Stimulated activated CD4-positive, alpha-beta T cell treated with anti-CD3 and anti-CD28 coated beads, Interleukin-15, amount 100 ng/mL, for 1 hour (primary cell): ENCODE measurements around the gene POLR3B.
"Not testable (repeated sequence)": the region's sequence is repeated elsewhere in the genome, so short reads cannot be mapped to it uniquely, and the experiment has no call there.

ENCODE experiments used
- DNase-seq, 2 donors: peaks; one replicate each; pipeline ENCODE4 v3.0.0-alpha.2; 2020; ENCODE audit warnings: low read depth in 1 of 2, low spot score in 1 of 2

The POLR3B gene

DNA sequence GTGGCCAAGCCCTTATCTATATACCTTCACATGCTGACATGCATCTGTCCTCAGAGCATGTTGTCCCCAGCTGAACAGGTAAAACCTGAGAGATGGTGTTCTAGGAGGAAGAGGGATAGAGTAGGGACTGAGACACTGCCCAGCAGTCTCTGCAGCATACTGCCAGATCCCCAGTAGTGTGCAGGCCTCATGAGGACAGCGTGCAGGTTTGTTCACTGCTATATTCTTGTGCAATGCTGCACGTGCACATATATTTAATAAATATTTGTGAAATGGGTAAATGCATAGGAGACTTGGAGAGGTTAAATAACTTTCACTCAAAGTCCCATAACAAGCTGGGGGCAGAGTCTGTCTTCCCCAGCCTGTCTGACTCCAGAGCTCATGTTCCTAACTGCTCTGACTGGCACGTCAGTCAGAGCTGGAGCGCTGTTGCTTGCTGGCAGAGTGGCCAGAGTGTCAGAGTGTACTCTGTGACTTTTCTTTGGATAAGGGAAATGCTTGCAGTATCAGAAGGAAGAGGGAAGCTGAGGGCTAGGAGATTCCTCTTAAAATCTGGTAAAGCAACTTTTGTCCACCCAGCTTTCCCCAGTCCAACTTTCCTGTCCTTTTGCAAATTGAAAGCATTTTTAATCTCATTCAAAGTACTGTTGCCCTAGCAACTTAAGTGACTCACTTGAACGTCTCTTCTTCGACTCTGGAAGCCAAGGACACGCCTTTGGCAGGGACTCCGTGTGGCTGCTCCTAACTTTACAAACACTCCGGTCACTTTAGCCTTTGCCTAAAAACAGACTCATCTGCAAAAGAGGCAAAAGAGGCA, 14.9 kb upstream of the POLR3B start:
- DNase-seq, result no peak

DNA sequence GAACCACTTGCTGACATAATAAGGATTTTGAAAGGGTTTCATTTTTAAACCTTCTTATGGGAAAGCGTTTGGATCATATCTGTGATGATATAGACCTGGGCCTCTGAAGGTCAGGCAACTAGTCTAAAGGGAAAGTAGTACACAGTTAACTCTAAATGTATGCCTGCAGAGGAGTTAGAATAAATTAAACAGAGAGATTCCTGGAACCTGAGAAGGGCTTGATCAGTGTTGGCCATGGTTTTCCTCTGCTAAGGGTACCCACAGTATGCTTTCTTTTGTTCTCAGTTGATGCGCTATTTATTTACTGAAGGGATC, 14.4 kb upstream of the POLR3B start:
- no peak for DNase-seq

DNA sequence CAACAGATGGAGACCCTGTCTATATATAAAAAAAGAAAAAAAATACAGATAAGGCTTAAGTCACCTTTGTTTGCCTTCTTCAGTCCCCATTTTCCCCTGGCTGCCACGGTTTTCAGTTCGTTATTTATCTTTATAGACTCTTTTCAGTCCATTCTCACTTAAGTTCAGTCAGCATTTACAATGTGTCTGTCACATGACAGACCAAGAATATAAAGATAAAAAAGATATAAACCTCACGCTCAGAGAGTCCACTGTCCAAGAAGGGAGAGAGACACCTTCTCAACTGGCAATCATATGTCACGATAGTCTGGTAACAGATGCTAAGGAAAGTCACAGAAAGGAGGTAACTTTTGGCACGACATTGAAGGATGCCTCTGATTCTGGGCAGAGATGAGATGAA, 13.4 kb upstream of the POLR3B start:
- DNase-seq, result no peak

DNA sequence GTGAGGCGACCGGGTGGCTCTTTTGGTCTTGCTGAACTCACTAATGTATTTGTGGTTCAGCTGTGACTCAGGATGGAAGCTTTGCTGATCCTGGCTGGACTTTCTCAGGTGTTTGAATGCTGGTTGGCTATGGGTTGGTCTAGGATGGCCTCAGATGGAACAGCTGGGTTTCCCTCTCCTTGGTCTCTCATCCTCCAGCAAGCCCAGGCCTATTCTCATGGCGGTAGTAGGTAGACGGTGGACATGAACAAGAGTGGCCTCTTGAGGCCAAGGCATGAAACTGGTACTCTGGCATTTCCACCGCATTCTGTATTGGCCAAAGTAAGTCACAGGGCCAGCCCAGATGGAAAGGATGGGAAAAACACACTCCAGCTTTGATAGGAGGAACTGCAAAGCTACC, 11.8 kb upstream of the POLR3B start:
- DNase-seq, result no peak

DNA sequence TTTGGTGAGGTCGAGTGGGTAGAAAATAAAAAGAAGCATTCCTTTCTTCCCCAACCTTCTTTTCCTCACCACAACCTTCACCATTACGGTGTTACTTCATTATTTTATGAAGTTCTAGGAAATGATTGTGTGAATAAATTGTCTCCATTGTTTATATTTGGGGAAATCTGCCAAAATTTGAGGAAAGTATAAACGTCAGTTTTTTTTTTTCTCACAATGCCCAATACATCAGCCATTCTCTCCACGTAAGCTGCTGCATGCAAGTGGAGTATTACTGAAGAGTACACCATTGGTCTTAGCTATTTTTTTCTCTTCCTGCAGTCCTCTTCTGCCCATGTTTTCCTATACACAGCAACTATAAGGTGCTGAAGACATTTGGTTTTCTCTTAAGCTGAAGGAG, 9.1 kb upstream of the POLR3B start:
- no peak for DNase-seq

DNA sequence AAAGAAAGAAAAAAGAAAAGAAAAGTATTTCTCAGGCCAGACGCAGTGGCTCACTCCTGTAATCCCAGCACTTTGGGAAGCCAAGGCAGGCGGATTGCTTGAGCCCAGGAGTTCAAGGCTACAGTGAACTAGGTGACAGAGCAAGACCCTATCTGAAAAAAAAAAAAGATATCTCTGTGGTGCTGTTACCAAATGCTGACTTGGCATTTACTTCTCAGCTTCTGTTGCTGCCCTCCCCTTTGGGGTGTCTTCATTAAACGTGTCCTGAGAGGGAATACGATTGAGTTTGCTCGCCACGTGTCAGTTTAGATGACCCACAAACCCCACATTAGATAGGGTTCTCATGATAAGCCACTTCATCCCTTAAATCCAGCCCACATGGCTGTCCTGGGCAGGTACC, 4.4 kb upstream of the POLR3B start:
- no peak for DNase-seq

DNA sequence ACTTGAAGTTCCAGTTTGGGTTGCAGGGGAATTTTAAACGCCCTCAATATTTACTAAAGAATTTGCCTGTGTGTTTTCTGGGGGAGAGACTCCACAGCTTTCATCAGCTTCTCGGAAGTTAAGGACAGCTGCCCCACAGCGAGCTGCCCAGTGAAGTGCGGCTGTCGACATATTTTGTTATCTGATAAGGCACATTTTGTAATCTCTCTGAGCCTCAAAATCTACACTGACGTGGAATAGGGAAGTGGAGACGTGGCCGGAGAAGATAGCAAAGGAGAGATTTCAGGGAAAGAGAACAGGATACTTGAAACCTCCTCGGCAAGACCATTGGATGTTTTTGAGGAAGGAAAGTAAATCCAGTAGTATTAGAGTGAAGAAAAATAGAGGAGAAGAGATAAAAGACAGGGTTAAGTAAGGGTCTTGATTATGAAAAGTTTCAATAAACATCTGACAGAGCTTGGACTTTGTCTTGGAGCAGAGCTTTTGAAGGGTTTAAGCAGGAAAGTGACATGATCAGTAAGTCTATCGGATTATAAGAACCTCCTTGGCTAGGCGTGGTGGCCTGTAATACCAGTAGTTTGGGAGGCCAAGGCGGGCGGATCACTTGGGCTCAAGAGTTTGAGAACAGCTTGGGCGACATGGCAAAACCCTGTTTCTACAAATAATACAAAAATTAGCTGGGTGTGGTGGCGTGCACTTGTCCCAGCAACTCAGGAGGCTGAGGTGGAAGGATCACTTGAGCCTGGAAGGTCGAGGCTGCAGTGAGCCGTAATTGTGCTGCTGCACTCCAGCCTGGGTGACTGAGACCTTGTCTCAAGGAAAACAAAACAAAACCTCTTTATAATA, 1.1 kb downstream of the POLR3B start:
- no peak for DNase-seq

DNA sequence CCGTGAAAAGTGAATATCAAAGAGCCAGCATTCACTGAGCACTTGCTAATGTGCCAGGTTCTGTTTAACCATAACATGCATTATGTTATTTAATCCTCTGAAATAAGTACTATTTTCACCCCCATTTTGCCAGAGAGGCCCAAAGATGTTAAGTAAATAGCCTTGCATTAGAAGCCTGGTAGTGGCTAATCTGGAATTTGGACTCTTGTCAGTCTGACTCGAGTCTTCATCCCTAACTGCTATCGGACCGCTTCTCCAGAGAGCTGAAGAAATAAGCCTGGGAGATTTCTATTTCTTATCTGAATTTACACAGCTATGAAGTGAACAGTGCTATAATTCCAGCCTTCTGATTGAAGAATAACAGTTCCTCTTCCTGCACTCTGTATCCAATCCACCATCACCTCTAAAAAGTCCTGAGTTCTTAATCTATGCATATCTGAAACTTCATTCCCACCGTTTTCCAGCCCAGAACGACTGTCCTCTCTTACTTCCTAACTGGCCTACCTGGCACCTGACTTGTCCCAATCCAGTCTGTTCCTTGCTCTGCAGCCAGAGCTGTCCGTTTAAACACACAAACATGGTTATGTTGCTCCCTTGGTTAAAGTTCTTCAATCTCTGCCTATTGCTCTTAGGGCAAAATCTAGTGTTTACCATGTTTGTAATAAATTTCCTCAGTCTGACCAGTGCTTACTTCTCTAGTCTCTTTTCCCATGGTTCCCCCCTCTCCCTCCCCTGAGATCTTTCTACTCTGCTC, 2.3 kb downstream of the POLR3B start:
- no peak for DNase-seq

DNA sequence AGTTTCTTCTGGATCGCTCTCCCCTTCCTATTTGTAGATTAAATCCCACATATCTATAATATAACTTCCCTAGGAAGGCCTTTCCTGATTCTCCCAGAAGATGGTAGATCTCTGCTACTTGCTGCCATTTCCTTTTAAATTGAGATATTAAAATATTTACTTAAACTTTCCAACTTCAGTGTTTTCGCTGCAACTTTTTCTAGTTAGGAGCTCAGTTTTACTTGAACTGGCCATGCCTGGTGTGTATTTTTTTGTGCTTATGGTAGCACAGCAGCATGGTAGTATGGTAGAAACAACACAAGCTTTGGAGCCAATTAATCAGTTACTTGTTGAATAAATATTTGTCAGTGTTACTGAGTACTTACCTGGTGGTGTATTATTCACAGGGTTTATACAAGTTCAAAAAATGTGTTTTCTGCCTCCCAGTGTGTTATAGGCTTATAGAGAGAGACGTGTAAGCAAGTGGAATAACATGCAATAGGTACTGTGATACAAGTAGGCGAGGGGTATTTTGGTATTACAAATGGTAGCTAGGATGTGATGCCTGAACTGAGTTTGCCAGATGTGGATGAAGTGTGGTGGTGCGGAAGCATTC, 2.9 kb downstream of the POLR3B start:
- no peak for DNase-seq

DNA sequence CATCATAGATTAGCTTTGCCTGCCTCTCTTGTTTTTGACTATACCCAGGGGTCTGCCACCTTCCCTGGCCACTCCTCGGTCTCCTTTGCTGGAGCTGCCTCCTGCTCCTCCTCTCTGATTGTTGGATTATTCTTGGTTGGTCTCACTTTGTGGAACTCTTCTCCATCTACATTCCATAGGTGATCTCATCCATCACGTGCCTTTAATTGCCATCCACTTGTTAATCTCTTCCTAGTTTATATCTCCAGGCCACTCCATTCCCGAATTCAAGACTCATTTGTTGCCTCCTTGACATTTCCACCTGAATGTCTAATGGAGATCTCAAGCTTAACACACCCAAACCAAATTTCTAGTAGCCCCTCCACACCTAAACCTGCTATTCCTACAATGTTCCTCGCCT, 5.4 kb downstream of the POLR3B start:
- DNase-seq, result no peak

DNA sequence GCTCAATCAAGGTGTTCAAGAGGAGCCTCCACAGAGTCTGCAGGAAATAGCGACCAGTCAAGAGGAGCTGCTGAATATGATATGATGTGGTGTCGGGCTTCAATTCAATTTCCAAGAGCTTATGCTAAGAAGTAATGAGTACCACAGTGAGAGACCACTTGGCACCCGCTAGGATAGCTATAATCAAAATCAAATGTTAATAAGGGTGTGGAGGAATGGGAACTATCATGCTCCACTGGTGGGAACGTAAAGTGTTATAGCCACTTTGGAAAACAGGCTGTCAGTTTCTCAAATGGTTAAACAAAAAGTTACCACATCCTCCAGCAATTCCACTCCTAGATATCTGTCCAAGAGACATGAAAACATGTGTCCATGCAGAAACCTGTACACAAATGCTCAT, 6.7 kb downstream of the POLR3B start:
- DNase-seq, result no peak

DNA sequence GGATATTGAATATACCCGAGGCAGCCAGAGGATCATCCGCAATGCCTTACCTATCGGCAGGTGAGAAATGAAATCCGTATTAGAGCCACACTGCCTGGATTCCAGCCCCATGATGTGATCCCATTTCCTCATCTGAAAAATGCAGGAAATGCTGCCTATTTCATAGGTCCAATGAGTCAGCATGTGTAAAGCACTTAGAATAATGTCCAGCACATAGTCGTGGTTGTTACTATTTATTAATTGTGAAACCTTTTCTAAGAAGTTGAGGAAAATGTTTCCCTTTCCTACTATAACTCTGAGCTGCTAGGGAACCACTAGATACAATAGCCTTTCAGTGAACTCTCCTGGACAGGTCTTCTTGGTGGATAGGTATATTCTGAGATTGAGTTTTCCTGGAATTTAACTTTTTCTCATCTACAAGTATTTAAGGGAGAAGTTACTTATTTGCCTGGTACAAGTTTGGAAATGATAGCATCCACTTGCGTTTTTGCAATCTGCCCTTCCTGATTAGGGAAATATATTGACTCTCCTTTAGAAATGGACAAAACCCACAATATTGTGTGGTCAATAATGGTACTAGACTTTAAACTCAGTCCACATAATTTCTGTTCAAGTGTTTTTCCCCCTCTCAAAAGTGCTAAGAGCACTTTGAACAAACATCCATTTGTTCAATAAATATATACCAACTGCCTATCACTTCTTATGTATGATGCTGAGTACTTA, 12.2 kb downstream of the POLR3B start:
- no peak for DNase-seq

DNA sequence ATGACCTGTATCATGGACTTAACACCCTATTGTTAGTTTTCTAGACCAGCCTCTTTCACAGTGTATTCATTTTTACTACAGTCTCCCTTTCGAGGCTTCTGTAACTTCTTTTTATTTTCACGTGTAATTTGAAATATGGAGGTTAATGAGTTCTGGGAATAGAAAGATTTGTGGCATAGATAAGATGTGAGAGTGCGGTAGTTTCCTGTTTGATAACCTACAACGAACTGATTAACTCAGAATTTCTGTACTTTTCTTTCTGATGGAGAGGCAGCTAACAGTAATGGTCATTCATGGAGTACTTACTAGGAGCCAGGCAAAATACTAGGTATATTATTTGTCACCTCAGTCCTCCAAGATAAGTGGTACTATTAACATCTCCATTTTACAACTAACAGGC, 21.2 kb downstream of the POLR3B start:
- no peak for DNase-seq

DNA sequence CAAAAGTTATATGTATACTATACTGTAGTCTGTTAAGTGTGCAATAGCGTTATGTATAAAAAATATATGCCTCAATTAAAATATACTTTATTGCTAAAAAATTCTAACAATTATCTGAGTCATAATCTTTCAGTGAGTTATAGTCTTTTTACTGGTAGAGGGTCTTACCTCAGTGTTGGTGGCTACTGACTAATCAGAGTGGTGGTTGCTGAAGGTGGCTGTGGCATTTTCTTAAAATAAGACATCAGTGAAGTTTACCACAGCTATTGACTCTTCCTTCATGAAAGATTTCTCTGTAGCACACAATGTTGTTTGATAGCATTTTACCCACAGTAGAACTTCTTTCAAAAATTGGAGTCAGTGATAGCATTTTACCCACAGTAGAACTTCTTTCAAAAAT, 23.4 kb downstream of the POLR3B start:
- DNase-seq, result no peak

DNA sequence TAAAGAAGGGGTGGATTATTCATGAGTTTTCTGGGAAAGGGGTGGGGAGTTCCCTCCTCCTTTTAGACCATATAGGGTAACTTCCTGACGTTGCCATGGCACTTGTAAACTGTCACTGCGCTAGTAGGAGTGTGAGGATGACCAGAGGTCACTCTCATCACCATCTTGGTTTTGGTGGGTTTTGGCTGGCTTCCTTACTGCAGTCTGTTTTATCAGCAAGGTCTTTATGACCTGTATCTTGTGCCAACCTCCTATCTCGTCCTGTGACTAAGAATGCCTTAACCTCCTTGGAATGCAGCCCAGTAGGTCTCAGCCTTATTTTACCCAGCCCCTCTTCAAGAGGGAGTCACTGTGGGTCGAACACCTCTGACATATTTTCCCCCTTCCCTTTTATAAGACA, 24.3 kb downstream of the POLR3B start:
- not testable (repeated sequence) for DNase-seq

DNA sequence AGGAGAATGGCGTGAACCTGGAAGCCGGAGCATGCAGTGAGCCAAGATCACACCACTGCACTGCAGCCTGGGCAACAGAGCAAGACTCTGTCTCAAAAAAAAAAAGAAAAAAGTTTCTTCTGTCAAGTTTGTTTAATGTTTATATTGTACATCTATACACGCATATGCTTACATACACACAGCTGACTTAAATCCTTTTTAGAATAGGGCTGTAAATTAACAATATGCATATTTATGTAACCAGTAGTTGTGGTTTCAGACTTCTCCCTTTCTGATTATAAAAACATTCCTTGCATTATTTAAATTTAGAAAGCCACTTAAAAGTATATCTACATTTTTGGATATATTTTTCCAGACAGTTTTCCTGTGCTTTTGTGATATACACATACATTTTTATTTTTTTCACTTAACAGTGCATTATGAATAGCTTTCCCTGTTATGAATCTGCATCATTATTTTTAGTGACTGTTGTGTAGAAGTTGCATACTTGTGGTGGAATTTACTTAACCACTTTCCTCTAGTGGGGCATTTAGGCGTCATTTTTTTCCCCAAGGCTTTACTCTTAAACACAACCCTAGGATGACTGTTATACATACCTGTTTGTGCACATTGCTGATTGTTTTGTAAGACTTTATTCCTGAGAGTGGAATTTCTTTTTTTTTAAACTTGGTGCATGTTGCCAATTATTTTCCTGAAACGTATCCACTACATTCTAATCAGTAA, 29.4 kb downstream of the POLR3B start:
- DNase-seq, result no peak

DNA sequence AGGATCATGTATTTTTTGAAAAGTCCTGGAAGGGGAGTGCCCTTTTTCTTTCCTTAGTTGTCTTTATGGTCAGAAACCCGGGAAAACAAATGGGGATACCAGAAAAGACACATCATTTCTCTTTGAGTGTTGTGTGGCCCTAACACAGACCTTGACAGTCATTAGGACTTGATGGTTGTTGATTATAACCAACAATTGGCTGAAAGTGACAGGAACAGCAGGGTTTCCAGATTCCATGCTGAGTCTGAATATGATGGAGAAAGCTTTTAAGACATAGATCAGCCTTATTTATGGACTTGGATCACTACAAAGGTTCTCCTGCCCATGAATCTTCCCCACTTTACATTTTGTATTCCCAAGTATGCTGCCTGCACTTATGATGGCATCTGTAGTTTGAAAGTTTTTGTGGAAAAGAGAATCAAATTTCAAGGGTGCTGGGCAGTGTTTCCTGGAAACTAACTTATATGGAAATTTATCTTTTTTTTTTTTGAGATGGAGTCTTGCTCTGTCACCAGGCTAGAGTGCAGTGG, 30.4 kb downstream of the POLR3B start:
- DNase-seq, result no peak

DNA sequence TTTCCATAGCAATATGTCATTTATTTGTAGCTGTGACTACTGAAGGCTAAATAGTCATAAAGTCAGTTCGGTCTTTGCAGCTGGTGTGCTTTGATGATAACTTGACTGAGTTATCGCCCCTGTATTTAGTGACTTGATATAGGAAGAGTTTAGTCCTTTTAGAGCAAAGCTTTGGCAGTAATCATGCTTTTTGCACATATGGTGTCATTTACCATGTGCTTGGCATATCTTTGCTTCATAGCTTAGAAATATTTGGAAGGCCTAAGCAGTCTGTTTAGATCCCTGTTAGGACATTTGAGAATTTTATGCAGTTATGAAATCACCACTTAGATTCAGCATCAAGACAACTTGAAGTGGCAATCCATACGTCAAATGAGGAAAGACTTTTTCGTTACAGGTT, 31.6 kb downstream of the POLR3B start:
- no peak for DNase-seq

DNA sequence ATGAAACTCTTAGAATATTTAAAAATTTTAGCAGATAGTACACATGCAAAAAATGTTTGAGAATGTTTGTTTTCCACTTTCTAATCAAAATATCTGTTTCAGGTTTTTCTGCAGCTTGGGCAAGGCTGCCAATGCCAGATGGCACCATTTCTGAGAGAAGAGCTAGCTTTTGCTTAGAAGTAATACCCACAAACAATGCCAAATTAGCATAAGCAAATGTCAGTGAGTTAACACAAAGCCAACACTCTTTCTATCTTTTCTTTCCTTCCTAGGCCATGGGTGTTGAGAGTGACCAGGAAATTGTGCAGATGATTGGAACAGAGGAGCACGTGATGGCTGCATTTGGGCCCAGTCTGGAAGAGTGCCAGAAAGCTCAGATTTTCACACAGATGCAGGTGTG, 35.2 kb downstream of the POLR3B start:
- DNase-seq, result no peak

DNA sequence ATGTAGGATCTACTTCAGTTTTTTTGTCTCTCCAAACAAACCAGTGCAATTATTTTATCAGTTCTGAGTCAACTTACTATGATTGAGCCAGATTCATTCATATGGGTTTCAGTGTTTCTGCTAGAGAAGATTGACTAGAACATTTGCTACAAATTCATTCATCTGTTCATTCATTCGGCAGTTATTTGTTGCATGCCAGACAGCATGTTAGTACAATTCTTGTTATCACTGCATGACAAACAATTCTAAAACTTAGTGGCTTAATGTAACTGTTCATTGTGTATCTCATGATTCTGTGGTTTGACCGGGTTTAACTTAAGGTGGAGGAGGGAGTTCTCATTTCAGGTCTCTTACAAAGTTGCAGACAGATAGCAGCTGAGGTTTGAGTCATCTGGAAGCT, 52.3 kb downstream of the POLR3B start:
- no peak for DNase-seq
